ENCODE results near the gene MELTF. TPM values are rescaled to one million over a fixed set of nuclear protein-coding genes. Genes with fewer than 3 reads are reported as not detected.
A peak's percentile ranks its signal among the peaks of the same experiment; 100 is the strongest.
"Not testable (repeated sequence)": the region's sequence is repeated elsewhere in the genome, so short reads cannot be mapped to it uniquely, and the experiment has no call there.

MELTF gene
- total RNA-seq = 4.5 to 5.2 TPM (median 5.1 TPM) in 3 replicates
- long read RNA-seq, partial matches to known transcripts = 3 of 8 reads
- long read RNA-seq, other reads (novel, unspliced or antisense) = 1 of 8 reads

GRCh38 chr3:197029511-197030167 lies at the start of gene MELTF:
TSS of gene MELTF (minus strand) at chr3:197029817. CDS start at chr3:197029702, 115 bp downstream.
- TF ChIP-seq, protein P1, sequence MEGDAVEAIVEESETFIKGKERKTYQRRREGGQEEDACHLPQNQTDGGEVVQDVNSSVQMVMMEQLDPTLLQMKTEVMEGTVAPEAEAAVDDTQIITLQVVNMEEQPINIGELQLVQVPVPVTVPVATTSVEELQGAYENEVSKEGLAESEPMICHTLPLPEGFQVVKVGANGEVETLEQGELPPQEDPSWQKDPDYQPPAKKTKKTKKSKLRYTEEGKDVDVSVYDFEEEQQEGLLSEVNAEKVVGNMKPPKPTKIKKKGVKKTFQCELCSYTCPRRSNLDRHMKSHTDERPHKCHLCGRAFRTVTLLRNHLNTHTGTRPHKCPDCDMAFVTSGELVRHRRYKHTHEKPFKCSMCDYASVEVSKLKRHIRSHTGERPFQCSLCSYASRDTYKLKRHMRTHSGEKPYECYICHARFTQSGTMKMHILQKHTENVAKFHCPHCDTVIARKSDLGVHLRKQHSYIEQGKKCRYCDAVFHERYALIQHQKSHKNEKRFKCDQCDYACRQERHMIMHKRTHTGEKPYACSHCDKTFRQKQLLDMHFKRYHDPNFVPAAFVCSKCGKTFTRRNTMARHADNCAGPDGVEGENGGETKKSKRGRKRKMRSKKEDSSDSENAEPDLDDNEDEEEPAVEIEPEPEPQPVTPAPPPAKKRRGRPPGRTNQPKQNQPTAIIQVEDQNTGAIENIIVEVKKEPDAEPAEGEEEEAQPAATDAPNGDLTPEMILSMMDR (IDR thresholded peaks at IDR 0.05) = peak; percentile 92
- Mint-ChIP-seq H3K27ac (ENCODE audit: unreplicated experiment) (no peak within 1 kb of the TSS), H3K4me3 (ENCODE audit: unreplicated experiment) (peak within 1 kb of the TSS; percentile 57), H3K4me1 (ENCODE audit: low read depth) (peaks cover 26% of the 10 kb centered on the region), H3K9me3 (ENCODE audit: low read depth) (no peaks in the 10 kb centered on the region), H3K36me3 (ENCODE audit: low read depth) (no peaks in the 10 kb centered on the region), H3K27me3 (ENCODE audit: low read depth) (peaks cover 2% of the 10 kb centered on the region)
- no peak for DNase-seq (ENCODE audit: low spot score)

DNA sequence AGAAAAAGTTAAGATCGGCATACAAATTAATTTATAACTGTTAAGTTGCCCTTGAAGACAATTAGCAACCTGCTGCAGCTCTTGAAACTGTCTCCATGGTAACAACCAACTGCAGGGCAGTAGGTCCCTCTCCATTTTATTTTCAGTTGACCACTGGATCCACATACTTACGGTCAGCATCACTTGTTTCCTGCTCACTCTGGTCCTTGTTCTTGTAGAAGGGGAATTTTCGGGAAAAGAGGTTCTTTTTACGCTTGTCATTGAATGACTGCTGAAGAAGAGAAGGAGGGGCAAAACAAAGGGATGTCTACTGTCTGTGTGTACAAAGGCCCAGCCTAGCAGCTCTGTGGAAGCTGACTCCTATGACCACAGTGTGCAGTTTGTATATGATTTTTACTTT lies 46.8 kb upstream of the MELTF start:
- TF ChIP-seq, protein P1 (IDR thresholded peaks at IDR 0.05) = no peak
- DNase-seq (ENCODE audit: low spot score) = no peak
- peaks cover 18% of the 10 kb centered on the region for H3K36me3 Mint-ChIP-seq (ENCODE audit: low read depth)
- no peak overlapping the region for H3K4me3 Mint-ChIP-seq (ENCODE audit: unreplicated experiment)
- H3K9me3 Mint-ChIP-seq (ENCODE audit: low read depth) = no peaks in the 10 kb centered on the region
- H3K27ac Mint-ChIP-seq (ENCODE audit: unreplicated experiment) = no peak overlapping the region
- no peaks in the 10 kb centered on the region for H3K27me3 Mint-ChIP-seq (ENCODE audit: low read depth)
- no peaks in the 10 kb centered on the region for H3K4me1 Mint-ChIP-seq (ENCODE audit: low read depth)

- TF ChIP-seq, protein P1 (IDR thresholded peaks at IDR 0.05) = no peak
- no peaks in the 10 kb centered on the region for H3K4me1 Mint-ChIP-seq (ENCODE audit: low read depth)
- H3K36me3 Mint-ChIP-seq (ENCODE audit: low read depth) = peaks cover 18% of the 10 kb centered on the region
- H3K4me3 Mint-ChIP-seq (ENCODE audit: unreplicated experiment) = no peak overlapping the region
- H3K27me3 Mint-ChIP-seq (ENCODE audit: low read depth) = no peaks in the 10 kb centered on the region
- DNase-seq (ENCODE audit: low spot score) = no peak
- no peak overlapping the region for H3K27ac Mint-ChIP-seq (ENCODE audit: unreplicated experiment)
- no peaks in the 10 kb centered on the region for H3K9me3 Mint-ChIP-seq (ENCODE audit: low read depth)
Observed at GRCh38 chr3:197068077-197068476, 38.5 kb upstream of the MELTF start.

GRCh38 chr3:197064771-197065170 lies 35.2 kb upstream of the MELTF start:
- no peaks in the 10 kb centered on the region for H3K27me3 Mint-ChIP-seq (ENCODE audit: low read depth)
- DNase-seq (ENCODE audit: low spot score) = no peak
- no peaks in the 10 kb centered on the region for H3K4me1 Mint-ChIP-seq (ENCODE audit: low read depth)
- peaks cover 33% of the 10 kb centered on the region for H3K36me3 Mint-ChIP-seq (ENCODE audit: low read depth)
- TF ChIP-seq, protein P1 (IDR thresholded peaks at IDR 0.05) = no peak
- H3K4me3 Mint-ChIP-seq (ENCODE audit: unreplicated experiment) = no peak overlapping the region
- no peak overlapping the region for H3K27ac Mint-ChIP-seq (ENCODE audit: unreplicated experiment)
- H3K9me3 Mint-ChIP-seq (ENCODE audit: low read depth) = no peaks in the 10 kb centered on the region

- no peak for DNase-seq (ENCODE audit: low spot score)
- Mint-ChIP-seq H3K27ac (ENCODE audit: unreplicated experiment) (no peak overlapping the region), H3K36me3 (ENCODE audit: low read depth) (peaks cover 46% of the 10 kb centered on the region), H3K9me3 (ENCODE audit: low read depth) (no peaks in the 10 kb centered on the region), H3K4me3 (ENCODE audit: unreplicated experiment) (no peak overlapping the region), H3K4me1 (ENCODE audit: low read depth) (no peaks in the 10 kb centered on the region), H3K27me3 (ENCODE audit: low read depth) (no peaks in the 10 kb centered on the region)
- TF ChIP-seq, protein P1 (IDR thresholded peaks at IDR 0.05) = no peak
Observed at GRCh38 chr3:197062446-197062845, 32.8 kb upstream of the MELTF start.

- not testable (repeated sequence) for H3K27me3 Mint-ChIP-seq (ENCODE audit: low read depth); H3K4me3 Mint-ChIP-seq (ENCODE audit: unreplicated experiment); DNase-seq (ENCODE audit: low spot score); H3K9me3 Mint-ChIP-seq (ENCODE audit: low read depth); H3K4me1 Mint-ChIP-seq (ENCODE audit: low read depth)
- H3K36me3 Mint-ChIP-seq (ENCODE audit: low read depth) = peaks cover 24% of the 10 kb centered on the region
- H3K27ac Mint-ChIP-seq (ENCODE audit: unreplicated experiment) = peak overlapping the region; percentile 32
Observed at GRCh38 chr3:197051637-197052036, 22.0 kb upstream of the MELTF start.
